AG10803 (cell line): ENCODE measurements around the gene POLD1.
A peak's percentile ranks its signal among the peaks of the same experiment; 100 is the strongest.

Experiments used
- DNase-seq: peaks from one replicate; pipeline ENCODE4 v3.0.0; 2010; ENCODE audit warnings: low read depth
- H3K4me3 ChIP-seq: 2 replicates; pipeline ENCODE4 v1.5.1; 2011; ENCODE audit warnings: mild to moderate bottlenecking, low read length, control low read depth
- TF ChIP-seq, protein P1 (sequence below): conservative IDR thresholded peaks from 2 replicates; pipeline ENCODE4 v1.5.1; 2011; ENCODE audit warnings: mild to moderate bottlenecking, low read length, control low read depth, inconsistent platforms

Gene POLD1

DNA sequence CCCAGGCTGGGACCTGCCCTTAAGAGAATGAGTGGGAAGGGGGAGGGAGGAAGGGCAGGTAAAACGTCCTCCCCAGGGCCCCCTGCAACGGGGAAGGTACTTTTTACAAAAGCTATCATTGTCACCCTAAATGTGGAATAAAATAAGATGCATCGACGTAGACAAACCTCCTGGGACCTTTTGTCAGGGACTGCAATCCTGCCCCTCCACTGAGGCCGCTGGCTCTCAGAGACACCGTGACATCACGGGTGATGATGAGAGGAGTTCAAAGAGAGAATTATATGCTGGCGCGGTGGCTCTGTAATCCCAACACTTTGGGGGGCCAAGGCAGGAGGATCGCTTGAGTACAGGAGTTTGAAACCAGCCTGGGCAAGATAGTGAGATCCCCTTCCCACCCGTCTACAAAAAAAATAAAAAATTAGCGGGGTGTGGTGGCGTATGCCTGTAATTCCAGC, 46.8 kb downstream of the POLD1 start:
- no peak for DNase-seq

DNA sequence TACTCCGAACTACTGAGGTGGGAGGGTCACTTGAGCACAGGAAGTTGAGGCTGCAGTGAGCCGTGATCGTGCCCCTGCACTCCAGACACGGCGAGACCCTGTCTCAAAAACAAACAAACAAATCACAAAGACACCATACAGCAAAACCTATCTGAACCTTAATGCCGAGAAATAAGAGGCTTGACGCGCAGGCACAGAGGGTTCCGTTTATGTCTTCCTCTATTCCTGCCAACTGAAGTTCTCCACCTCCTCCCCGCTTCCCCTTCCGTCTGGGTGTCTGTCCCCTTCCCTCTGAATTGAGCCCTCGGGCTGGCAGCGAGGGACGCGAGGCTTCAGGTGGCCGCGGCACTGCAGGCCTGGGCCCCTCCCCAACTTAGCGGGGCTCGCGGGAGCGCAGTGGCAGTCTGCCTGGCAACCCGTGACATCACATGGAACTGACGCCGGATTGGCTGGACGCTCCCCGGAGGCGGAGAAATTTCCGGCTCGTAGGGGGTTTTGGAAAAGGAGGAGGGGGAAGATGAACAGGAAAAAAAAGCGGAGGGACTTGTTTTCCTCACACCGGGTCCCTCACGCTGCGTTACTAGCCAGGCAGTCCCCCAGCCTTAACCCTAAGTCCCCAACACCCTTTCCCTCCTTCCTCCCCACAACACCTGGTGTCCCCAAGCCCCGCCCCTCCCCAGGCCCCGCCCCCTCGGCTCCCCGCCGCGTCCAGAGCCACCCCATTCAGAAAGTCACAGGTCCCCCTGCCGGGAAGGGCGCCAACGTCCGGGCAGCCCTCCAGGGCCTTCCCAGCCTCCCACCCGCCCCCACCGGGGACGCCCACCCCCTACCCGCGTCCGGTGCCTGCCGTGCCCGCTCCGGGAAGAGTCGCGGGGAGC, 47.4 kb downstream of the POLD1 start:
- H3K4me3 ChIP-seq, result peak overlapping the region; percentile 64
- TF ChIP-seq, protein P1, sequence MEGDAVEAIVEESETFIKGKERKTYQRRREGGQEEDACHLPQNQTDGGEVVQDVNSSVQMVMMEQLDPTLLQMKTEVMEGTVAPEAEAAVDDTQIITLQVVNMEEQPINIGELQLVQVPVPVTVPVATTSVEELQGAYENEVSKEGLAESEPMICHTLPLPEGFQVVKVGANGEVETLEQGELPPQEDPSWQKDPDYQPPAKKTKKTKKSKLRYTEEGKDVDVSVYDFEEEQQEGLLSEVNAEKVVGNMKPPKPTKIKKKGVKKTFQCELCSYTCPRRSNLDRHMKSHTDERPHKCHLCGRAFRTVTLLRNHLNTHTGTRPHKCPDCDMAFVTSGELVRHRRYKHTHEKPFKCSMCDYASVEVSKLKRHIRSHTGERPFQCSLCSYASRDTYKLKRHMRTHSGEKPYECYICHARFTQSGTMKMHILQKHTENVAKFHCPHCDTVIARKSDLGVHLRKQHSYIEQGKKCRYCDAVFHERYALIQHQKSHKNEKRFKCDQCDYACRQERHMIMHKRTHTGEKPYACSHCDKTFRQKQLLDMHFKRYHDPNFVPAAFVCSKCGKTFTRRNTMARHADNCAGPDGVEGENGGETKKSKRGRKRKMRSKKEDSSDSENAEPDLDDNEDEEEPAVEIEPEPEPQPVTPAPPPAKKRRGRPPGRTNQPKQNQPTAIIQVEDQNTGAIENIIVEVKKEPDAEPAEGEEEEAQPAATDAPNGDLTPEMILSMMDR, result no peak
- peak; percentile 25 for DNase-seq

More for the DNA sequence above, 46.8 kb downstream of the POLD1 start:
- TF ChIP-seq, protein P1, result no peak
- H3K4me3 ChIP-seq, result peak overlapping the region; percentile 64

DNA sequence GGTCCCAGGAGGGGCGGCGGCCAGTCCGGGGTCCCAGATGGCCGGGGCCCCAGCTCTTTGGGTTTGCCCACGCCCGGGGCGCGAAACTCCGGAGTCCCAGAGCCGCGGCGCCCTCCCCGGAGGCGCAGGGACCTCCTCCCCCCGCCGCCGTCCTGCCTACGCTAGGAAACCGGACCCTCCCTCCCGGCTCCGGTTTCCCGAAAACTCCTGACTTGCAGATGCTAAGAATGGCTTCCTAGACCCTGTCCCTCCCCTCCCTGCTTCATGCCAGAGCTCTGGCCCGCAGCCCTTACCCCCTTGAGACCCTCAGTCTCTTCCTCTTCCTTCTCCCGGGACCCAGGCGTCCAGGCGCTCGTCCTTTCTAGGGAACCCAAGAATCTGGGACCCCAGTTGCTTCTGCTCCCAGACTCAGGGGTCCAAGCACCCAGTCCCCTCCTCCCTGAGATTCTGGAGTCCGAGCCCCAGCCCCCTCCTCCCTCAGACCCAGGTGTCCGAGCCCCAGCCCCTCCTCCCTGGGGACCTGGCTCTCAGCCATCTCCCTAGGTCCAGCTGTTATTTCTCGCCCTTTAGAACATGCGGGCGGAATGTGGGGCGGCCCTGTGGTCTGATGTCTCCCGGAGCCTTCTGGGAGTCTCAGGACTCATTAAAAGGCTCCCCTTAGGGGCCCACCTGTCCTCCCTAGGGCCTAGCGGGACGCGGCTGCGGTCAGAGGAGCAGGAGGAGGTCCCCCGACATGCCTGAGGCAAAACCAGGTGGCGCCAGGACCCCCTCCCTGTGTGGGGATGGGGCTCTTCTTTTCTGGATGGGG, 48.3 kb downstream of the POLD1 start, which contains the start of gene MYBPC2:
Gene MYBPC2, plus strand, starts transcription at position 672 of the 808 bp plus-strand sequence. Its CDS starts 62 bp downstream, at position 734.
- TF ChIP-seq, protein P1, result no peak
- H3K4me3 ChIP-seq, result peak within 1 kb of the TSS; percentile 64
- DNase-seq, result no peak

DNA sequence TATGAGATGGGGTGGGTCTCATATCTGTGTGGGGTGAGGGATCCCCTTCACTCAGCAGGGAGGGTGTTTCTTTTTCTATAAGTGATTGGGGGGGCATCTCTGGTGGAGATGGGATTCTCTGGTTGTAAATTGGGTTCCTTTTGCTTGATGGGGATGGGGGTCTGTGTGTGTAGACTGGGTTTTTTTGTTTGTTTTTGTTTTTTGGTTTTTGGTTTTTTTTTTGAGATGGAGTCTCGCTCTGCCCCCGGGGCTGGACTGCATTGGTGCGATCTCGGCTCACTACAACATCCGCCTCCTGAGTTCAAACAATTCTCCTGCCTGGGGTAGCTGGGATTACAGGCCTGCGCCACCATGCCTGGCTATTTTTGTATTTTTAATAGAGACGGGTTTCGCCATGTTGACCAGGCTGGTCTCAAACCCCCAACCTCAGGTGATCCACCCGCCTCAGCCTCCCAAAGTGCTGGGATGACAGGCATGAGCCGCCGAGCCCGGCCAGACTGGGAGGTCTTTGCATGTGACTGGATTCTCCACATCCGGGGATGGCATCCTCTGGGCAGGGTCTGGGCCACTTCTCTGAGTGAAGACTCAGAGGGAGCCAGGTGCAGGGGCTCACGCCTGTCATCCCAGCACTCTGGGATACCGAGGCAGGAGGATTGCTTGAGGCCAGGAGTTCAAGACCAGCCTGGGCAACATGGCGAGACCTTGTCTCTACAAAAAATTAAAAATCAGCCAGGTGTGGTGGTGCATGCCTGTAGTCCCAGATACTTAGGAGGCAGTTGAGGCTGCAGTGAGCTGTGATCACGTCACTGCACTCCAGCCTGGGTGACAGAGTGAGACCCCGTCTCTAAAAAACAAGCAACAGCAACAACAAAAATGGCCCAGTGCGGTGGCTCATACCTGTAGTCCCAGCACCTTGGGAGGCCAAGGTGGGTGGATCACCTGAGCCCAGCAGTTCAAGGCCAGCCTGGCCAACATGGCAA, 49.3 kb downstream of the POLD1 start:
- TF ChIP-seq, protein P1, result no peak
- DNase-seq, result no peak
- no peak overlapping the region for H3K4me3 ChIP-seq

DNA sequence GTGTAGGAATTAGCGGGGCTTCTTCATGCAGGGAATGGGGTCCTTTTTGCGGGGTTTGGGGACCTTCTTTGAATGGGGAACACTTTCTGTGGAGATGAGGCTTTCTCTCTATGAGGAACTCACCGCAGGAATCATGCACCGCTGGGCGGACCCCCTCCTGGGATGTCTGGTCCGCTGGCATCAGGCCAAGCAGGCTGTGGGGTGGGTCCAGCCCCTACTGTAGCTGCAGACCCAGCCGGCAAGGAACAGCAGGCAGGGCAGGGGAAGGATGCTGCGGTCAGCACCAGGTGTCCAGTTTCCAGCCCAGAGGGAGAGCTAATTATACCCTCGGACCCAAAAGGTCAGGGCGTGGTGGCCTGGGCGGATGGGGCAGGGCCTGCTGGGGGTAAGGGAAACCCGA, 50.4 kb downstream of the POLD1 start:
- no peak for DNase-seq
- TF ChIP-seq, protein P1, result no peak
- H3K4me3 ChIP-seq, result no peak overlapping the region

DNA sequence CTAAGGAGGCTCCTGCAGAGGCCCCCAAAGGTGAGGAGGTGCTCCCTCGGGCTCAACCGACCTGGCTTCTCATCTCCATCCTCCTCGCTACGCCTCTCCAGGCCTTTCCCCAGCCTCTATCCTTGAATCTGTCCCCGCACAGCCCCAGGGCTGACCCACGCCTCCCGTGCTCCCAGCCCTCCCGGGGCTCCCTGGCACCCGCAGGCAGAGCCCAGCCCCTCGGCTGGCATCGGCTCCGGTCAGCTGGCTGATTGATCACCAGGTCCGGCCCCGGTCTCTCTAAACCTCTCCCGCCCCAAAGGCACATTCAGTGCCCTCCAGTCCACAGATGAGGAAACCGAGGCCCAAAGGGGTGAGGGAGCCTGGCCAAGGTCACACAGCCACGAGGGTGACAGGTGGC, 51.1 kb downstream of the POLD1 start:
- no peak for DNase-seq
- H3K4me3 ChIP-seq, result no peak overlapping the region
- TF ChIP-seq, protein P1, result no peak
